HT1080 (cell line): ENCODE measurements around the gene DPM3. TPM values are rescaled to one million over a fixed set of nuclear protein-coding genes. Genes with fewer than 3 reads are reported as not detected.
"Not testable (repeated sequence)": the region's sequence is repeated elsewhere in the genome, so short reads cannot be mapped to it uniquely, and the experiment has no call there.

ENCODE experiments used
- DNase-seq: peaks from one replicate; pipeline ENCODE4 v3.0.0-alpha.2; 2015; ENCODE audit warnings: low read depth
- total RNA-seq: library from RNA; depleted of rRNA; stranded (reverse); fragments of >200 nt; shearing (Covaris generic); gene quantifications from 2 replicates; pipeline ENCODE4 v1.2.3, GENCODE V29; 2014

The DPM3 gene
- total RNA-seq, 1 experiment from 2014 or later, result 36.0 TPM

GRCh38 chr1:155162631-155163030, 22.3 kb upstream of the DPM3 start:
- not testable (repeated sequence) for DNase-seq

GRCh38 chr1:155160128-155160527, 19.8 kb upstream of the DPM3 start:
- DNase-seq, result no peak

GRCh38 chr1:155158991-155159390, 18.7 kb upstream of the DPM3 start:
- no peak for DNase-seq

- not testable (repeated sequence) for DNase-seq
Observed at GRCh38 chr1:155155996-155156643, 15.8 kb upstream of the DPM3 start.

GRCh38 chr1:155145491-155145890, 5.2 kb upstream of the DPM3 start:
- DNase-seq, result no peak

GRCh38 chr1:155141749-155142148, 1.4 kb upstream of the DPM3 start:
- no peak for DNase-seq

GRCh38 chr1:155140630-155140953, 261 bp upstream of the DPM3 start:
- DNase-seq, result no peak

- no peak for DNase-seq
Observed at GRCh38 chr1:155137154-155137949, 3.0 kb downstream of the DPM3 start.

- DNase-seq, result no peak
Observed at GRCh38 chr1:155136748-155137147, 3.6 kb downstream of the DPM3 start.

- peak; percentile 94 for DNase-seq
Observed at GRCh38 chr1:155135415-155136028, 4.8 kb downstream of the DPM3 start, which contains the start of gene SLC50A1. Gene SLC50A1, plus strand, starts transcription at chr1:155135852. Its CDS starts 60 bp downstream, at chr1:155135912.

GRCh38 chr1:155134880-155135414, 5.4 kb downstream of the DPM3 start:
- DNase-seq, result peak; percentile 94

- DNase-seq, result no peak
Observed at GRCh38 chr1:155134322-155134721, 6.0 kb downstream of the DPM3 start.

GRCh38 chr1:155133799-155134281, 6.5 kb downstream of the DPM3 start:
- no peak for DNase-seq

GRCh38 chr1:155131856-155132255, 8.5 kb downstream of the DPM3 start:
- DNase-seq, result no peak

GRCh38 chr1:155131285-155131684, 9.0 kb downstream of the DPM3 start:
- DNase-seq, result no peak

- no peak for DNase-seq
Observed at GRCh38 chr1:155130272-155131006, 9.9 kb downstream of the DPM3 start.

GRCh38 chr1:155128755-155129473, 11.4 kb downstream of the DPM3 start:
- DNase-seq, result no peak

GRCh38 chr1:155127967-155128754, 12.2 kb downstream of the DPM3 start:
- DNase-seq, result no peak

- peak; percentile 11 for DNase-seq
Observed at GRCh38 chr1:155127105-155127966, 13.0 kb downstream of the DPM3 start, which contains the start of gene EFNA1. Gene EFNA1, plus strand, starts transcription at chr1:155127876. Its CDS starts 102 bp downstream, at chr1:155127978.
